Prostate gland (tissue), 2 donors: ENCODE results near the gene QPCT. TPM values are rescaled to one million over a fixed set of nuclear protein-coding genes. Genes with fewer than 3 reads are reported as not detected.

Experiments used
- DNase-seq: peaks from one replicate; pipeline ENCODE4 v3.0.0-alpha.2; 2019; ENCODE audit warnings: low spot score
- H3K27ac ChIP-seq, 2 donors: fragments of 200-600 bp; sonication (generic); 2 replicates each; pipeline ENCODE4 v1.5.1; 2017 to 2019
- H3K27me3 ChIP-seq: fragments of 200-600 bp; sonication (generic); replicated peaks from 2 replicates; pipeline ENCODE4 v1.5.1; 2019; ENCODE audit not compliant: insufficient read depth
- H3K36me3 ChIP-seq, 2 donors: fragments of 200-600 bp; sonication (generic); 1 replicate in 1 of 2; 2 replicates in 1 of 2; pipeline versions ENCODE4 v1.5.1 to v1.8.1; 2017 to 2019
- H3K4me1 ChIP-seq: fragments of 200-600 bp; sonication (generic); replicated peaks from 2 replicates; pipeline ENCODE4 v1.5.1; 2019
- H3K4me3 ChIP-seq, 2 donors: fragments of 200-600 bp; sonication (generic); 2 replicates each; pipeline ENCODE4 v1.5.1; 2017 to 2019
- H3K9me3 ChIP-seq: fragments of 200-600 bp; sonication (generic); 2 replicates; pipeline ENCODE4 v1.5.1; 2017
- CTCF ChIP-seq, 4 experiments: fragments of 200-600 bp in 2 of 4; fragments of 450-650 bp in 2 of 4; sonication (generic) in 2 of 4; IDR thresholded peaks; 1 replicate in 3 of 4; 2 replicates in 1 of 4; pipeline ENCODE4 v1.5.1; 2016 to 2019; ENCODE audit warnings: antibody characterized with exemption in 4 of 4, mild to moderate bottlenecking in 2 of 4, moderate library complexity in 2 of 4
- POLR2A ChIP-seq: fragments of 450-650 bp; IDR thresholded peaks from one replicate; pipeline ENCODE4 v1.6.1; 2016; ENCODE audit warnings: antibody characterized with exemption, mild to moderate bottlenecking
- POLR2AphosphoS5 ChIP-seq: sonication (generic); formaldehyde crosslinking; IDR thresholded peaks from one replicate; pipeline ENCODE4 v1.6.1; 2017; ENCODE audit warnings: antibody characterized with exemption
- WGBS: methylation state at CpG from one replicate; pipeline ENCODE4 v1.1.5; 2018; 5-methylcytosine and 5-hydroxymethylcytosine counted together
- intact Hi-C: fragments of 100-400 bp; cut with DNase I; formaldehyde crosslinking; loops from one replicate; pipeline ENCODE4 v1.14.2; 2022
- total RNA-seq, 2 donors: library from RNA; depleted of rRNA; stranded (reverse); fragments of >200 nt; gene quantifications; one replicate each; pipeline ENCODE4 v1.1.0, GENCODE V29; 2016

QPCT gene
- total RNA-seq, 2 donors from 2014 or later, result 5.3 to 11.7 TPM

DNA sequence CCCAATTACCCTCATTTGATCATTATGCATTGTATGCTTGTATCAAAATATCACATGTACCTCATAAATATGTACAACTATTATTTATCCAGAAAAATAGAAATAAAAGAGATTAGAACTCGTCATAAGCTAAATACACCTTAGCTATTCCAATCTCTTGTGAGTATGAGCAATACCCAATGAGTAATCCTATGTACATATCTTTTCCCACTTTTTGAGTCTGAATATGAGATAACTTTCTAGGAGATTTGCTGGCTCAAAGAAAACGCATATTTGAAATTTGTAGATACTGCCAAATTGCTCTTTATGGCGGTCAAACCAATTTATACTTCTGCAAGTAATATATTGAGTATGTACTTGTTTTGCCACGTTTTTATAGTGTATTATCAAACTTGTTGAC lies 43.9 kb upstream of the QPCT start:
- WGBS, result 96% methylated on average over 4 of the region's 4 CpGs
- no peaks in the 10 kb centered on the region for H3K9me3 ChIP-seq
- TF ChIP-seq CTCF (IDR thresholded peaks at IDR 0.05) (no peak), POLR2A (no peak), POLR2AphosphoS5 (no peak)
- intact Hi-C loops, result no loop called here
- no peaks in the 10 kb centered on the region for H3K27me3 ChIP-seq
- no peak overlapping the region for H3K4me3 ChIP-seq
- H3K36me3 ChIP-seq, result no peaks in the 10 kb centered on the region
- no peak for DNase-seq
- H3K4me1 ChIP-seq, result no peaks in the 10 kb centered on the region
- H3K27ac ChIP-seq, result no peak overlapping the region

DNA sequence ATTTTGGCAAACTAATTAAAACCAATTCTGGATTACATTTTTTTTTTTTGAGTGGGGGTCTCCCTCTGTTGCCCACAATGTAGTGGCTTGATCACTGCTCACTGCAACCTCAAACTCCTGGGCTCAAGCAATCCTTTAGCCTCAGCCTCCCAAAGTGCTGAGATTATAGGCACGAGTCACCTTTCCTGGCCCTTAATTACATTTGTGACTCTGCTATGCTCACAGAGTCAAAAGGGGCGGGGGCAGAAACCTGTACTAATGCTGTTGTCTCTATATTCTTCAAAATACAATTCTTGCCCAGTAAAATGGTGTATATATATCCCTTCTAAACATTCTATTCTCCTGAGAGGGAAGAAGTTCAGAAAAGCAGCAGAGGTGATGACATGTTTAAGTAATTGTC lies 43.0 kb upstream of the QPCT start:
- Histone ChIP-seq H3K36me3 (no peaks in the 10 kb centered on the region), H3K27ac (no peak overlapping the region), H3K27me3 (no peaks in the 10 kb centered on the region), H3K9me3 (no peaks in the 10 kb centered on the region), H3K4me3 (no peak overlapping the region), H3K4me1 (no peaks in the 10 kb centered on the region)
- no peak for DNase-seq
- intact Hi-C loops, result no loop called here
- TF ChIP-seq CTCF (IDR thresholded peaks at IDR 0.05) (no peak), POLR2A (no peak), POLR2AphosphoS5 (no peak)
- 66% methylated on average over 2 of the region's 2 CpGs for WGBS

- Histone ChIP-seq H3K4me1 (no peaks in the 10 kb centered on the region), H3K4me3 (no peak overlapping the region), H3K36me3 (no peaks in the 10 kb centered on the region), H3K27me3 (no peaks in the 10 kb centered on the region), H3K27ac (no peak overlapping the region), H3K9me3 (no peaks in the 10 kb centered on the region)
- WGBS, result 97% methylated on average over 9 of the region's 9 CpGs
- intact Hi-C loops, result no loop called here
- TF ChIP-seq POLR2AphosphoS5, result no peak
- TF ChIP-seq CTCF (IDR thresholded peaks at IDR 0.05), result no peak
- TF ChIP-seq POLR2A, result no peak
- DNase-seq, result no peak
These were observed 41.7 kb upstream of the QPCT start for GRCh38 chr2:37302701-37303252.

GRCh38 chr2:37306024-37306423 lies 38.4 kb upstream of the QPCT start:
- 63% methylated on average over 3 of the region's 3 CpGs for WGBS
- intact Hi-C loops, result no loop called here
- no peak overlapping the region for H3K27ac ChIP-seq

More at GRCh38 chr2:37306024-37306423, 38.4 kb upstream of the QPCT start:
- no peaks in the 10 kb centered on the region for H3K9me3 ChIP-seq
- H3K4me3 ChIP-seq, result no peak overlapping the region
- H3K27me3 ChIP-seq, result no peaks in the 10 kb centered on the region
- no peak for DNase-seq
- H3K4me1 ChIP-seq, result no peaks in the 10 kb centered on the region
- TF ChIP-seq POLR2AphosphoS5, result no peak
- TF ChIP-seq CTCF (IDR thresholded peaks at IDR 0.05), result no peak
- TF ChIP-seq POLR2A, result no peak
- no peaks in the 10 kb centered on the region for H3K36me3 ChIP-seq
